Gastroesophageal sphincter (tissue), 2 donors: Measurements from ENCODE around the gene XRCC5.

Experiments used
- EP300 ChIP-seq: sonication (generic); formaldehyde crosslinking; IDR thresholded peaks from one replicate; pipeline ENCODE4 v1.6.1; 2017; ENCODE audit warnings: antibody characterized with exemption, mild to moderate bottlenecking
- POLR2A ChIP-seq, 2 donors: fragments of 450-650 bp; IDR thresholded peaks; one replicate each; pipeline ENCODE4 v1.6.1; 2017; ENCODE audit warnings: antibody characterized with exemption in 2 of 2, mild to moderate bottlenecking in 2 of 2, moderate library complexity in 1 of 2
- POLR2AphosphoS5 ChIP-seq: sonication (generic); formaldehyde crosslinking; IDR thresholded peaks from one replicate; pipeline ENCODE4 v1.6.1; 2017; ENCODE audit warnings: antibody characterized with exemption

- TF ChIP-seq POLR2A (IDR thresholded peaks at IDR 0.05) (no peak), EP300 (no peak), POLR2AphosphoS5 (no peak)
Measured at GRCh38 chr2:216147172-216148131, 38.3 kb downstream of the XRCC5 start.
